Ectodermal cell (in vitro differentiated cells): Measurements from ENCODE around the gene MFSD2B.
"Not testable (repeated sequence)": the region's sequence is repeated elsewhere in the genome, so short reads cannot be mapped to it uniquely, and the experiment has no call there.

Experiments
- H3K27ac ChIP-seq: 2 replicates; pipeline ENCODE4 v1.7.0; 2013; ENCODE audit warnings: mild to moderate bottlenecking, low read depth, low read length; ENCODE audit not compliant: insufficient read depth, poor library complexity, severe bottlenecking
- H3K27me3 ChIP-seq: 2 replicates; pipeline ENCODE4 v1.7.0; 2013; ENCODE audit warnings: mild to moderate bottlenecking, low read length; ENCODE audit not compliant: insufficient read depth, control insufficient read depth, poor library complexity, severe bottlenecking
- H3K36me3 ChIP-seq: one replicate; pipeline ENCODE4 v1.7.0; 2013; ENCODE audit warnings: low read length; ENCODE audit not compliant: control insufficient read depth, insufficient read depth
- H3K4me1 ChIP-seq: one replicate; pipeline ENCODE4 v1.7.0; 2013; ENCODE audit warnings: low read length; ENCODE audit not compliant: control insufficient read depth, insufficient read depth
- H3K4me3 ChIP-seq: 2 replicates; pipeline ENCODE4 v1.7.0; 2013; ENCODE audit warnings: low read depth, low read length, control low read depth; ENCODE audit not compliant: insufficient read depth
- H3K9me3 ChIP-seq: 2 replicates; pipeline ENCODE4 v1.7.0; 2013; ENCODE audit warnings: mild to moderate bottlenecking, low read length, moderate library complexity; ENCODE audit not compliant: control insufficient read depth
- WGBS, 2 experiments: methylation state at CpG; one replicate each; pipeline ENCODE4 v1.1.7; 2013; ENCODE audit warnings: missing lambda C conversion rate in 2 of 2; 5-methylcytosine and 5-hydroxymethylcytosine counted together

MFSD2B gene

GRCh38 chr2:24009367-24009679 is 562 bp upstream of the MFSD2B start:
- 82 to 83% methylated on average over 9 of the region's 9 CpGs for WGBS, 2 experiments
- Histone ChIP-seq H3K4me1 (no peaks in the 10 kb centered on the region), H3K36me3 (no peaks in the 10 kb centered on the region), H3K27ac (no peak overlapping the region), H3K4me3 (no peak overlapping the region), H3K27me3 (peaks cover 29% of the 10 kb centered on the region), H3K9me3 (no peaks in the 10 kb centered on the region)

GRCh38 chr2:24010477-24011249 is 778 bp downstream of the MFSD2B start:
- Histone ChIP-seq H3K9me3 (no peaks in the 10 kb centered on the region), H3K4me1 (no peaks in the 10 kb centered on the region), H3K27ac (no peak overlapping the region), H3K27me3 (peaks cover 29% of the 10 kb centered on the region), H3K36me3 (no peaks in the 10 kb centered on the region), H3K4me3 (peak overlapping the region; percentile 42)
- 77 to 81% methylated on average over 37 of the region's 37 CpGs for WGBS, 2 experiments

GRCh38 chr2:24011250-24012104 is 1.6 kb downstream of the MFSD2B start:
- no peaks in the 10 kb centered on the region for H3K4me1 ChIP-seq
- H3K4me3 ChIP-seq = no peak overlapping the region
- H3K27ac ChIP-seq = no peak overlapping the region
- no peaks in the 10 kb centered on the region for H3K36me3 ChIP-seq
- H3K27me3 ChIP-seq = peaks cover 29% of the 10 kb centered on the region
- WGBS, 2 experiments = 90 to 92% methylated on average over 7 of the region's 7 CpGs
- no peaks in the 10 kb centered on the region for H3K9me3 ChIP-seq

- Histone ChIP-seq H3K27ac (no peak overlapping the region), H3K27me3 (peaks cover 29% of the 10 kb centered on the region), H3K4me1 (no peaks in the 10 kb centered on the region), H3K9me3 (no peaks in the 10 kb centered on the region), H3K4me3 (no peak overlapping the region), H3K36me3 (no peaks in the 10 kb centered on the region)
- WGBS, 2 experiments = 79 to 82% methylated on average over 9 of the region's 9 CpGs
Measured at GRCh38 chr2:24012521-24013188, 2.8 kb downstream of the MFSD2B start.

- not testable (repeated sequence) for H3K4me3 ChIP-seq, H3K4me1 ChIP-seq, H3K36me3 ChIP-seq, H3K9me3 ChIP-seq, H3K27ac ChIP-seq
- H3K27me3 ChIP-seq = peaks cover 20% of the 10 kb centered on the region
- 84 to 91% methylated on average over 6 of the region's 6 CpGs for WGBS, 2 experiments
Measured at GRCh38 chr2:24014902-24015301, 5.0 kb downstream of the MFSD2B start.

GRCh38 chr2:24015562-24016375 is 5.9 kb downstream of the MFSD2B start:
- 69 to 70% methylated on average over 10 to 11 of the region's 11 CpGs for WGBS, 2 experiments
- H3K36me3 ChIP-seq = no peaks in the 10 kb centered on the region
- no peaks in the 10 kb centered on the region for H3K9me3 ChIP-seq
- H3K27ac ChIP-seq = no peak overlapping the region
- peaks cover 11% of the 10 kb centered on the region for H3K27me3 ChIP-seq
- H3K4me3 ChIP-seq = no peak overlapping the region
- peaks cover 6% of the 10 kb centered on the region for H3K4me1 ChIP-seq

GRCh38 chr2:24016376-24016761 is 6.5 kb downstream of the MFSD2B start:
- H3K9me3 ChIP-seq = no peaks in the 10 kb centered on the region
- 90 to 91% methylated on average over 9 of the region's 9 CpGs for WGBS, 2 experiments
- peaks cover 6% of the 10 kb centered on the region for H3K27me3 ChIP-seq
- H3K4me3 ChIP-seq = no peak overlapping the region
- no peaks in the 10 kb centered on the region for H3K36me3 ChIP-seq
- H3K27ac ChIP-seq = no peak overlapping the region
- peaks cover 6% of the 10 kb centered on the region for H3K4me1 ChIP-seq

- Histone ChIP-seq H3K36me3 (no peaks in the 10 kb centered on the region), H3K4me1 (peaks cover 6% of the 10 kb centered on the region), H3K27ac (no peak overlapping the region), H3K9me3 (no peaks in the 10 kb centered on the region), H3K27me3 (no peaks in the 10 kb centered on the region), H3K4me3 (no peak overlapping the region)
- WGBS, 2 experiments = 93 to 94% methylated on average over 35 of the region's 35 CpGs
Measured at GRCh38 chr2:24016853-24017703, 7.2 kb downstream of the MFSD2B start.

GRCh38 chr2:24017711-24018110 is 7.8 kb downstream of the MFSD2B start:
- 79 to 85% methylated on average over 8 of the region's 8 CpGs for WGBS, 2 experiments
- Histone ChIP-seq H3K4me1 (peaks cover 6% of the 10 kb centered on the region), H3K4me3 (no peak overlapping the region), H3K27ac (no peak overlapping the region), H3K9me3 (no peaks in the 10 kb centered on the region), H3K36me3 (no peaks in the 10 kb centered on the region), H3K27me3 (no peaks in the 10 kb centered on the region)
